NB4 (cell line): Measurements from ENCODE around the gene GRSF1.

ENCODE experiments used
- CTCF ChIP-seq: IDR thresholded peaks from one replicate; pipeline ENCODE4 v1.5.1; 2012; ENCODE audit warnings: low read depth, low read length
- MAX ChIP-seq: IDR thresholded peaks from 2 replicates; pipeline ENCODE4 v1.6.1; 2011; ENCODE audit warnings: low read depth, low read length
- MYC ChIP-seq: IDR thresholded peaks from 2 replicates; pipeline ENCODE4 v1.6.1; 2011; ENCODE audit warnings: low read depth, low read length
- POLR2A ChIP-seq: IDR thresholded peaks from 2 replicates; pipeline ENCODE4 v1.6.1; 2011; ENCODE audit warnings: mild to moderate bottlenecking; ENCODE audit not compliant: insufficient read length; ENCODE audit errors: extremely low read depth

GRCh38 chr4:70787496-70787895 is 52.2 kb downstream of the GRSF1 start:
- TF ChIP-seq CTCF (no peak), POLR2A (no peak), MYC (no peak), MAX (no peak)
